Left ventricle myocardium superior (tissue), 1 donor: ENCODE results near the gene CHCHD3. TPM values are rescaled to one million over a fixed set of nuclear protein-coding genes. Genes with fewer than 3 reads are reported as not detected.

Experiments
- ATAC-seq: fragments of 200-7000 bp; cut with Tn5 transposase; one replicate; pipeline ENCODE4 v1.9.1; 2020; ENCODE audit warnings: mild to moderate bottlenecking, moderate library complexity
- DNase-seq: peaks from one replicate; pipeline ENCODE4 v3.0.0-alpha.2; 2020
- intact Hi-C: fragments of 100-400 bp; cut with micrococcal nuclease; formaldehyde crosslinking; loops from one replicate; pipeline ENCODE4 v1.11.0; 2022
- total RNA-seq: library from RNA; stranded (reverse); fragmentation: NEBNext Ultra II Directional; extraction: Animal tissue kit (Norgen Biotek cat#: 25700); gene quantifications from one replicate; pipeline ENCODE4 v1.2.1, GENCODE V29; 2021
- donor health status: DM: no; HTN: yes; CAD: no; lungs with severe emphysema.

CHCHD3 gene
- total RNA-seq, 1 donor from 2014 or later: 204 TPM

- intact Hi-C loops: no loop called here
- ATAC-seq: peak; percentile 97
- no peak for DNase-seq
Measured at GRCh38 chr7:132804849-132805485, 276.9 kb downstream of the CHCHD3 start.

- intact Hi-C loops: no loop called here
- no peak for ATAC-seq
- DNase-seq: no peak
Measured at GRCh38 chr7:132800522-132800921, 281.4 kb downstream of the CHCHD3 start.

GRCh38 chr7:132799081-132799413, 282.8 kb downstream of the CHCHD3 start:
- no peak for DNase-seq
- intact Hi-C loops: no loop called here
- no peak for ATAC-seq

- ATAC-seq (no peak), DNase-seq (no peak)
- intact Hi-C loops: no loop called here
Measured at GRCh38 chr7:132797152-132797551, 284.7 kb downstream of the CHCHD3 start.

GRCh38 chr7:132793474-132793873, 288.4 kb downstream of the CHCHD3 start:
- intact Hi-C loops: no loop called here
- ATAC-seq (peak; percentile 48), DNase-seq (no peak)

GRCh38 chr7:132791036-132791435, 290.9 kb downstream of the CHCHD3 start:
- DNase-seq: no peak
- no peak for ATAC-seq
- intact Hi-C loops: no loop called here

- intact Hi-C loops: no loop called here
- no peak for ATAC-seq
- no peak for DNase-seq
Measured at GRCh38 chr7:132790104-132790503, 291.8 kb downstream of the CHCHD3 start.

GRCh38 chr7:132789281-132789680, 292.6 kb downstream of the CHCHD3 start:
- intact Hi-C loops: no loop called here
- DNase-seq (no peak), ATAC-seq (no peak)

- ATAC-seq (no peak), DNase-seq (no peak)
- intact Hi-C loops: no loop called here
Measured at GRCh38 chr7:132785870-132786269, 296.0 kb downstream of the CHCHD3 start.

GRCh38 chr7:132784406-132784805, 297.5 kb downstream of the CHCHD3 start:
- no peak for ATAC-seq
- intact Hi-C loops: no loop called here
- no peak for DNase-seq

- intact Hi-C loops: no loop called here
- ATAC-seq (no peak), DNase-seq (no peak)
Measured at GRCh38 chr7:132783824-132784223, 298.1 kb downstream of the CHCHD3 start.

- DNase-seq: no peak
- ATAC-seq: no peak
- intact Hi-C loops: no loop called here
Measured at GRCh38 chr7:132782777-132783640, 298.9 kb downstream of the CHCHD3 start.

GRCh38 chr7:132780822-132781221, 301.1 kb downstream of the CHCHD3 start:
- intact Hi-C loops: no loop called here
- ATAC-seq: no peak
- DNase-seq: no peak

GRCh38 chr7:132779164-132779563, 302.7 kb downstream of the CHCHD3 start:
- peak; percentile 47 for ATAC-seq
- intact Hi-C loops: no loop called here

GRCh38 chr7:132778761-132779160, 303.1 kb downstream of the CHCHD3 start:
- intact Hi-C loops: no loop called here
- ATAC-seq (no peak), DNase-seq (no peak)

More at GRCh38 chr7:132779164-132779563, 302.7 kb downstream of the CHCHD3 start:
- no peak for DNase-seq

GRCh38 chr7:132777956-132778355, 303.9 kb downstream of the CHCHD3 start:
- ATAC-seq (no peak), DNase-seq (no peak)
- intact Hi-C loops: no loop called here

- intact Hi-C loops: no loop called here
- no peak for ATAC-seq
- no peak for DNase-seq
Measured at GRCh38 chr7:132777414-132777813, 304.5 kb downstream of the CHCHD3 start.

GRCh38 chr7:132776048-132776620, 305.8 kb downstream of the CHCHD3 start:
- no peak for DNase-seq
- ATAC-seq: no peak
- intact Hi-C loops: no loop called here

GRCh38 chr7:132773527-132773956, 308.3 kb downstream of the CHCHD3 start:
- no peak for ATAC-seq
- intact Hi-C loops: no loop called here
- no peak for DNase-seq

- intact Hi-C loops: no loop called here
Measured at GRCh38 chr7:132771301-132771730, 310.6 kb downstream of the CHCHD3 start.

More at GRCh38 chr7:132771301-132771730, 310.6 kb downstream of the CHCHD3 start:
- ATAC-seq: no peak
- no peak for DNase-seq
